Endodermal cell (in vitro differentiated cells): Measurements from ENCODE around the gene RTBDN. TPM values are rescaled to one million over a fixed set of nuclear protein-coding genes. Genes with fewer than 3 reads are reported as not detected.

ENCODE experiments used
- DNase-seq: peaks from one replicate; pipeline ENCODE4 v3.0.0-alpha.2; 2017
- H3K27ac ChIP-seq: 2 replicates; pipeline ENCODE4 v1.5.1; 2013; ENCODE audit warnings: mild to moderate bottlenecking, low read depth, low read length, moderate library complexity
- H3K27me3 ChIP-seq: 2 replicates; pipeline ENCODE4 v1.6.1; 2013; ENCODE audit warnings: mild to moderate bottlenecking, low read length, moderate library complexity; ENCODE audit not compliant: insufficient read depth, control insufficient read depth, poor library complexity, severe bottlenecking
- H3K36me3 ChIP-seq: 2 replicates; pipeline ENCODE4 v1.7.0; 2013; ENCODE audit warnings: mild to moderate bottlenecking, low read length, moderate library complexity; ENCODE audit not compliant: control insufficient read depth, insufficient read depth
- H3K4me1 ChIP-seq: one replicate; pipeline ENCODE4 v1.7.0; 2013; ENCODE audit warnings: low read length; ENCODE audit not compliant: control insufficient read depth, insufficient read depth
- H3K4me3 ChIP-seq: 2 replicates; pipeline ENCODE4 v1.5.1; 2013; ENCODE audit warnings: mild to moderate bottlenecking, low read length, moderate library complexity
- H3K9ac ChIP-seq: 2 replicates; pipeline ENCODE4 v1.6.1; 2013; ENCODE audit warnings: mild to moderate bottlenecking, low read length, moderate library complexity; ENCODE audit not compliant: poor library complexity, severe bottlenecking; ENCODE audit errors: extremely low read depth
- H3K9me3 ChIP-seq: 2 replicates; pipeline ENCODE4 v1.6.1; 2013; ENCODE audit warnings: mild to moderate bottlenecking, low read length, moderate library complexity; ENCODE audit not compliant: control insufficient read depth
- H3K27ac Mint-ChIP-seq: 2 replicates; pipeline ENCODE4 v1.8.0; 2020; ENCODE audit warnings: mixed read lengths
- H3K27me3 Mint-ChIP-seq: 2 replicates; pipeline ENCODE4 v1.8.0; 2021; ENCODE audit warnings: mild to moderate bottlenecking, mixed read lengths; ENCODE audit not compliant: insufficient read depth
- H3K36me3 Mint-ChIP-seq: 2 replicates; pipeline ENCODE4 v1.8.0; 2020; ENCODE audit warnings: low read depth, mixed read lengths
- H3K4me1 Mint-ChIP-seq: 2 replicates; pipeline ENCODE4 v1.8.0; 2020; ENCODE audit warnings: mixed read lengths
- H3K4me3 Mint-ChIP-seq: 2 replicates; pipeline ENCODE4 v1.8.0; 2020; ENCODE audit warnings: mild to moderate bottlenecking, moderate library complexity, mixed read lengths
- H3K9me3 Mint-ChIP-seq: 2 replicates; pipeline ENCODE4 v1.8.0; 2020; ENCODE audit warnings: mild to moderate bottlenecking, mixed read lengths
- WGBS, 2 experiments: methylation state at CpG; one replicate each; pipeline versions ENCODE4 v1.1.5 to v1.1.7; 2013; ENCODE audit warnings: missing lambda C conversion rate in 2 of 2, mixed read lengths in 1 of 2; ENCODE audit not compliant: insufficient coverage in 1 of 2, insufficient read length in 1 of 2; 5-methylcytosine and 5-hydroxymethylcytosine counted together
- total RNA-seq, 2 donors: library from RNA; stranded (reverse); fragmentation: NEBNext Ultra II Directional in 1 of 2; extraction: Animal tissue kit (Norgen Biotek cat#: 25700) in 1 of 2; gene quantifications; 2 replicates in 1 of 2; 3 replicates in 1 of 2; pipeline ENCODE4 v1.2.1, GENCODE V29; 2021
- TF ChIP-seq, protein P1 (sequence below): fragments of 200-600 bp; sonication (generic); conservative IDR thresholded peaks from 2 replicates; pipeline ENCODE4 v1.5.0; 2021; ENCODE audit warnings: antibody characterized with exemption, mild to moderate bottlenecking

Gene RTBDN
- total RNA-seq, 2 donors from 2014 or later, result 0.68 to 1.7 TPM

DNA sequence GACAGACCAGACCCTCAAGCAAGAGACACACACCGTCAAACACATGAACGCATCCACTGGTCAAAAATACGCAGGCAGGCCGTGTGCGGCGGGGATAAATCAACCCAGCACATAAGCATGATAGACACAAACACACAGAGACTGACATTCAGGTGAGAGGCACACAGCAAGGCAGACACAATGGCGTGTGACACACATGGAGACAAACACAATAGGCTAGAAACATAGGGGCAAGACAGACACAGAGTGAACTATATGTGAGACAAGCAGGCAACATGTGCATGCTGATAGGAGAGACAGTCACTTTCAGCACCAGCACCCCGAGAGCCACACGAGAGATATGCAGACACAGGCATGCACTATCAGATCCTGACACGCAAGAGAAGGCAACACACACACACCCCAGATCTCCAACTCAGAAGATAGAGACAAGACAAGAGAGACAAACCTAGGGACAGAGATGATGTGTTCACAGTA is 49.9 kb downstream of the RTBDN start:
- no peak overlapping the region for H3K4me3 Mint-ChIP-seq
- Histone ChIP-seq H3K4me1 (peaks cover 11% of the 10 kb centered on the region), H3K27ac (peak overlapping the region; percentile 41), H3K9me3 (no peaks in the 10 kb centered on the region), H3K9ac (no peak overlapping the region), H3K27me3 (no peaks in the 10 kb centered on the region), H3K36me3 (no peaks in the 10 kb centered on the region), H3K4me3 (no peak overlapping the region)
- no peak for DNase-seq
- TF ChIP-seq, protein P1, sequence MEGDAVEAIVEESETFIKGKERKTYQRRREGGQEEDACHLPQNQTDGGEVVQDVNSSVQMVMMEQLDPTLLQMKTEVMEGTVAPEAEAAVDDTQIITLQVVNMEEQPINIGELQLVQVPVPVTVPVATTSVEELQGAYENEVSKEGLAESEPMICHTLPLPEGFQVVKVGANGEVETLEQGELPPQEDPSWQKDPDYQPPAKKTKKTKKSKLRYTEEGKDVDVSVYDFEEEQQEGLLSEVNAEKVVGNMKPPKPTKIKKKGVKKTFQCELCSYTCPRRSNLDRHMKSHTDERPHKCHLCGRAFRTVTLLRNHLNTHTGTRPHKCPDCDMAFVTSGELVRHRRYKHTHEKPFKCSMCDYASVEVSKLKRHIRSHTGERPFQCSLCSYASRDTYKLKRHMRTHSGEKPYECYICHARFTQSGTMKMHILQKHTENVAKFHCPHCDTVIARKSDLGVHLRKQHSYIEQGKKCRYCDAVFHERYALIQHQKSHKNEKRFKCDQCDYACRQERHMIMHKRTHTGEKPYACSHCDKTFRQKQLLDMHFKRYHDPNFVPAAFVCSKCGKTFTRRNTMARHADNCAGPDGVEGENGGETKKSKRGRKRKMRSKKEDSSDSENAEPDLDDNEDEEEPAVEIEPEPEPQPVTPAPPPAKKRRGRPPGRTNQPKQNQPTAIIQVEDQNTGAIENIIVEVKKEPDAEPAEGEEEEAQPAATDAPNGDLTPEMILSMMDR, result no peak
- WGBS, 2 experiments, result 95% methylated on average over 4 to 10 of the region's 10 CpGs
- no peaks in the 10 kb centered on the region for H3K27me3 Mint-ChIP-seq
- H3K27ac Mint-ChIP-seq, result no peak overlapping the region
- H3K4me1 Mint-ChIP-seq, result peaks cover 17% of the 10 kb centered on the region
- H3K36me3 Mint-ChIP-seq, result no peaks in the 10 kb centered on the region
- H3K9me3 Mint-ChIP-seq, result no peaks in the 10 kb centered on the region

GRCh38 chr19:12783849-12784393 is 50.5 kb downstream of the RTBDN start:
- peaks cover 9% of the 10 kb centered on the region for H3K4me1 ChIP-seq
- no peaks in the 10 kb centered on the region for H3K27me3 ChIP-seq
- WGBS, 2 experiments, result 20 to 62% methylated on average over 1 to 18 of the region's 19 CpGs
- Mint-ChIP-seq H3K36me3 (no peaks in the 10 kb centered on the region), H3K4me3 (peak overlapping the region; percentile 61), H3K27ac (no peak overlapping the region), H3K27me3 (no peaks in the 10 kb centered on the region), H3K4me1 (peaks cover 16% of the 10 kb centered on the region), H3K9me3 (no peaks in the 10 kb centered on the region)
- DNase-seq, result peak; percentile 54
- no peak overlapping the region for H3K9ac ChIP-seq
- no peaks in the 10 kb centered on the region for H3K9me3 ChIP-seq
- H3K4me3 ChIP-seq, result no peak overlapping the region
- no peaks in the 10 kb centered on the region for H3K36me3 ChIP-seq
- H3K27ac ChIP-seq, result no peak overlapping the region
- TF ChIP-seq, protein P1, result no peak

DNA sequence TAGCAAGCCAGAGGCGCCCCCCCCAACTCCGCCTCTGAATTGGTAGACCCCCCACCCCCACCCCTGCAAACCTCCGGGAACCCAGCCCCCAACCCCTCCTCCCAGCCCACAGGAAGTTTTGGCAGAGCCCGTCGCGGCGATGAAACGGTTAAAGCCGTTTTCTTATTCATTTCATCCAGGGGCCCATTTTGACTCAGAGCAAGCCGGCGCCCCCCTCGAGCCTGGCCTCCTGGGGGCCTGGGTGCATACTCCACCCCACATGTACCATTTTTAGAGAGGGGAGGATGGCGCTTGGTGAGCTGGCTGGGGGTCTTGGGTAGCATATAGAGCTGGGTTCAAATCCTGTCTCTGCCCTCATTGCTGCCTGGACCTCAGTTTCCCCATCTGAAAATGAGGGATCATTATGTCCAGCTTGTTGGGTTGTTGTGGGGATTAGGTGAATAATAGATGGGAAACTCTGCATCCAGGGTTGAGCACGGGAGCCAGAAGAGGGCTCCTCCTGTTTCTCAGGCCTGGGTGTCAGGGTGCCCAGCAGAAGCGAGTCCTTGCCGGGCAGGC is 51.0 kb downstream of the RTBDN start:
- H3K4me3 Mint-ChIP-seq, result peak overlapping the region; percentile 61
- H3K4me3 ChIP-seq, result no peak overlapping the region
- no peaks in the 10 kb centered on the region for H3K9me3 Mint-ChIP-seq
- no peak overlapping the region for H3K27ac Mint-ChIP-seq
- peaks cover 15% of the 10 kb centered on the region for H3K4me1 Mint-ChIP-seq
- H3K27me3 Mint-ChIP-seq, result no peaks in the 10 kb centered on the region
- 43 to 45% methylated on average over 4 to 16 of the region's 16 CpGs for WGBS, 2 experiments
- H3K9me3 ChIP-seq, result no peaks in the 10 kb centered on the region
- H3K36me3 Mint-ChIP-seq, result no peaks in the 10 kb centered on the region
- no peaks in the 10 kb centered on the region for H3K36me3 ChIP-seq
- TF ChIP-seq, protein P1, result no peak
- H3K27ac ChIP-seq, result no peak overlapping the region
- no peak overlapping the region for H3K9ac ChIP-seq
- no peaks in the 10 kb centered on the region for H3K27me3 ChIP-seq
- peaks cover 4% of the 10 kb centered on the region for H3K4me1 ChIP-seq
- peak; percentile 58 for DNase-seq
